HEK293 (cell line): ENCODE data around the gene TYRO3.

ENCODE experiments used
- CTCF ChIA-PET: fragments of 350-600 bp; formaldehyde crosslinking; extraction: SDS; loops from one replicate; lab custom pipeline; 2021; ENCODE audit warnings: antibody characterized with exemption; lab: Yijun Ruan, JAX
- POLR2A ChIA-PET: fragments of 300-600 bp; formaldehyde crosslinking; extraction: SDS; loops from one replicate; lab custom pipeline; 2020; ENCODE audit warnings: antibody characterized with exemption, inconsistent platforms; lab: Yijun Ruan, JAX
- H3K27ac ChIP-seq: fragments of 200-500 bp; sonication (Bioruptor generic); 2 replicates; pipeline ENCODE4 v1.5.1; 2014; ENCODE audit warnings: low read depth, low read length, control low read depth, inconsistent platforms; ENCODE audit errors: extremely low read depth
- H3K36me3 ChIP-seq, 2 experiments: fragments of 200-500 bp in 1 of 2; sonication (Bioruptor generic) in 1 of 2; 1 replicate in 1 of 2; 2 replicates in 1 of 2; pipeline ENCODE4 v1.5.1; 2014 to 2017; ENCODE audit warnings: inconsistent platforms in 2 of 2, low read length in 2 of 2; ENCODE audit not compliant: control insufficient read depth in 2 of 2, insufficient read depth in 1 of 2
- H3K4me1 ChIP-seq: fragments of 200-500 bp; sonication (Bioruptor generic); 2 replicates; pipeline ENCODE4 v1.5.1; 2014; ENCODE audit warnings: mild to moderate bottlenecking, low read length, inconsistent platforms; ENCODE audit not compliant: control insufficient read depth, insufficient read depth
- H3K4me3 ChIP-seq: 2 replicates; pipeline ENCODE4 v1.5.1; 2011; ENCODE audit warnings: low read depth, mild to moderate bottlenecking, control low read depth, low read length, moderate library complexity
- H3K9me3 ChIP-seq: fragments of 200-500 bp; sonication (Bioruptor generic); 2 replicates; pipeline ENCODE4 v1.5.1; 2014; ENCODE audit warnings: low read depth, low read length, inconsistent platforms; ENCODE audit not compliant: control insufficient read depth, insufficient read depth
- GLI2 ChIP-seq: fragments of 450-650 bp; formaldehyde crosslinking; IDR thresholded peaks from 2 replicates; pipeline ENCODE4; 2017; ENCODE audit warnings: missing biosample characterization, missing genetic modification characterization, low read depth, borderline replicate concordance
- REPIN1 ChIP-seq: fragments of 450-650 bp; formaldehyde crosslinking; IDR thresholded peaks from 2 replicates; pipeline ENCODE4 v1.5.1; 2017; ENCODE audit warnings: missing biosample characterization, missing genetic modification characterization, low read depth
- ZNF112 ChIP-seq: fragments of 450-650 bp; formaldehyde crosslinking; IDR thresholded peaks from 2 replicates; pipeline ENCODE4 v1.5.0; 2017; ENCODE audit warnings: missing biosample characterization, missing genetic modification characterization
- ZNF202 ChIP-seq: fragments of 450-650 bp; formaldehyde crosslinking; IDR thresholded peaks from 2 replicates; pipeline ENCODE4 v1.5.1; 2016; ENCODE audit warnings: missing biosample characterization, missing genetic modification characterization, borderline replicate concordance
- ZNF529 ChIP-seq: fragments of 450-650 bp; formaldehyde crosslinking; IDR thresholded peaks from 2 replicates; pipeline ENCODE4 v1.5.1; 2017; ENCODE audit warnings: missing genetic modification characterization, missing biosample characterization; ENCODE audit not compliant: insufficient replicate concordance
- ZNF585B ChIP-seq: fragments of 450-650 bp; formaldehyde crosslinking; IDR thresholded peaks from 2 replicates; pipeline ENCODE4 v1.5.1; 2016; ENCODE audit warnings: missing biosample characterization, missing genetic modification characterization
- ZNF768 ChIP-seq: fragments of 450-650 bp; formaldehyde crosslinking; IDR thresholded peaks from 2 replicates; pipeline ENCODE4 v1.5.1; 2018; ENCODE audit warnings: missing biosample characterization, mild to moderate bottlenecking, missing genetic modification characterization
- ZNF785 ChIP-seq: fragments of 450-650 bp; formaldehyde crosslinking; IDR thresholded peaks from 2 replicates; pipeline ENCODE4 v1.5.1; 2016; ENCODE audit warnings: missing biosample characterization, missing genetic modification characterization
- TF ChIP-seq, protein P1 (sequence below): fragments of 450-650 bp; formaldehyde crosslinking; IDR thresholded peaks from 2 replicates; pipeline ENCODE4 v1.5.1; 2016; ENCODE audit warnings: missing biosample characterization, missing genetic modification characterization
- TF ChIP-seq, protein P2 (sequence below): fragments of 450-650 bp; formaldehyde crosslinking; IDR thresholded peaks from 2 replicates; pipeline ENCODE4 v1.5.1; 2016; ENCODE audit warnings: missing biosample characterization, missing genetic modification characterization, borderline replicate concordance
- TF ChIP-seq, protein P3 (sequence below): fragments of 450-650 bp; formaldehyde crosslinking; IDR thresholded peaks from 2 replicates; pipeline ENCODE4 v1.5.1; 2016; ENCODE audit warnings: missing biosample characterization, missing genetic modification characterization
- TF ChIP-seq, protein P4 (sequence below): fragments of 450-650 bp; formaldehyde crosslinking; IDR thresholded peaks from 2 replicates; pipeline ENCODE4 v1.5.1; 2016; ENCODE audit warnings: missing biosample characterization, missing genetic modification characterization
- TF ChIP-seq, protein P5 (sequence below): IDR thresholded peaks from 2 replicates; pipeline ENCODE4 v1.6.1; 2011; ENCODE audit warnings: mild to moderate bottlenecking, low read depth, low read length, borderline replicate concordance

TYRO3 gene

DNA sequence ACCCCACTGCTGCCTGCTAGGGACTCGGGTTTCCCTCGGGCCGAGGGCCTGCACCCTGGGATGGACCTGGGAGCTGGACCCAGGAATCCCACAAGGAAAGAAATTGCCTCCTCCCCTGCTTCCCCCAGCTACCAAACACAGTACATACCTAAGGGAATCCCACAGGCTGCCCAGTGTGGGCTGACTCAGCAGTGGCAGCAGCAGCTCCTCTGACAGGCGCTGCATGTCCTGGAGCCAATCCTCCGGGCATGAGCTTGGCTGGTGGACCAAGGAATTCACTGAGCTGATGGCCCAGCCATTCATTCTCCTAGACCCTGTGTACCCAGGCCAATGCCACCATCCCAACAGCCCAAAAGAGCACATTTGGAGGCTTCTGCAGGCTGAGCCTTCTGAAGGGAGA, 35.9 kb upstream of the TYRO3 start:
- ChIA-PET CTCF (no interaction called here), POLR2A (no interaction called here)
- Histone ChIP-seq H3K4me1 (no peaks in the 10 kb centered on the region), H3K36me3 (peaks cover 0 to 53% of the 10 kb centered on the region in 2 experiments; a peak in 2 of 3 replicates), H3K4me3 (no peak overlapping the region), H3K9me3 (no peaks in the 10 kb centered on the region), H3K27ac (no peak overlapping the region)
- TF ChIP-seq, protein P1, sequence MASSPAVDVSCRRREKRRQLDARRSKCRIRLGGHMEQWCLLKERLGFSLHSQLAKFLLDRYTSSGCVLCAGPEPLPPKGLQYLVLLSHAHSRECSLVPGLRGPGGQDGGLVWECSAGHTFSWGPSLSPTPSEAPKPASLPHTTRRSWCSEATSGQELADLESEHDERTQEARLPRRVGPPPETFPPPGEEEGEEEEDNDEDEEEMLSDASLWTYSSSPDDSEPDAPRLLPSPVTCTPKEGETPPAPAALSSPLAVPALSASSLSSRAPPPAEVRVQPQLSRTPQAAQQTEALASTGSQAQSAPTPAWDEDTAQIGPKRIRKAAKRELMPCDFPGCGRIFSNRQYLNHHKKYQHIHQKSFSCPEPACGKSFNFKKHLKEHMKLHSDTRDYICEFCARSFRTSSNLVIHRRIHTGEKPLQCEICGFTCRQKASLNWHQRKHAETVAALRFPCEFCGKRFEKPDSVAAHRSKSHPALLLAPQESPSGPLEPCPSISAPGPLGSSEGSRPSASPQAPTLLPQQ, result no peak
- TF ChIP-seq, protein P2, sequence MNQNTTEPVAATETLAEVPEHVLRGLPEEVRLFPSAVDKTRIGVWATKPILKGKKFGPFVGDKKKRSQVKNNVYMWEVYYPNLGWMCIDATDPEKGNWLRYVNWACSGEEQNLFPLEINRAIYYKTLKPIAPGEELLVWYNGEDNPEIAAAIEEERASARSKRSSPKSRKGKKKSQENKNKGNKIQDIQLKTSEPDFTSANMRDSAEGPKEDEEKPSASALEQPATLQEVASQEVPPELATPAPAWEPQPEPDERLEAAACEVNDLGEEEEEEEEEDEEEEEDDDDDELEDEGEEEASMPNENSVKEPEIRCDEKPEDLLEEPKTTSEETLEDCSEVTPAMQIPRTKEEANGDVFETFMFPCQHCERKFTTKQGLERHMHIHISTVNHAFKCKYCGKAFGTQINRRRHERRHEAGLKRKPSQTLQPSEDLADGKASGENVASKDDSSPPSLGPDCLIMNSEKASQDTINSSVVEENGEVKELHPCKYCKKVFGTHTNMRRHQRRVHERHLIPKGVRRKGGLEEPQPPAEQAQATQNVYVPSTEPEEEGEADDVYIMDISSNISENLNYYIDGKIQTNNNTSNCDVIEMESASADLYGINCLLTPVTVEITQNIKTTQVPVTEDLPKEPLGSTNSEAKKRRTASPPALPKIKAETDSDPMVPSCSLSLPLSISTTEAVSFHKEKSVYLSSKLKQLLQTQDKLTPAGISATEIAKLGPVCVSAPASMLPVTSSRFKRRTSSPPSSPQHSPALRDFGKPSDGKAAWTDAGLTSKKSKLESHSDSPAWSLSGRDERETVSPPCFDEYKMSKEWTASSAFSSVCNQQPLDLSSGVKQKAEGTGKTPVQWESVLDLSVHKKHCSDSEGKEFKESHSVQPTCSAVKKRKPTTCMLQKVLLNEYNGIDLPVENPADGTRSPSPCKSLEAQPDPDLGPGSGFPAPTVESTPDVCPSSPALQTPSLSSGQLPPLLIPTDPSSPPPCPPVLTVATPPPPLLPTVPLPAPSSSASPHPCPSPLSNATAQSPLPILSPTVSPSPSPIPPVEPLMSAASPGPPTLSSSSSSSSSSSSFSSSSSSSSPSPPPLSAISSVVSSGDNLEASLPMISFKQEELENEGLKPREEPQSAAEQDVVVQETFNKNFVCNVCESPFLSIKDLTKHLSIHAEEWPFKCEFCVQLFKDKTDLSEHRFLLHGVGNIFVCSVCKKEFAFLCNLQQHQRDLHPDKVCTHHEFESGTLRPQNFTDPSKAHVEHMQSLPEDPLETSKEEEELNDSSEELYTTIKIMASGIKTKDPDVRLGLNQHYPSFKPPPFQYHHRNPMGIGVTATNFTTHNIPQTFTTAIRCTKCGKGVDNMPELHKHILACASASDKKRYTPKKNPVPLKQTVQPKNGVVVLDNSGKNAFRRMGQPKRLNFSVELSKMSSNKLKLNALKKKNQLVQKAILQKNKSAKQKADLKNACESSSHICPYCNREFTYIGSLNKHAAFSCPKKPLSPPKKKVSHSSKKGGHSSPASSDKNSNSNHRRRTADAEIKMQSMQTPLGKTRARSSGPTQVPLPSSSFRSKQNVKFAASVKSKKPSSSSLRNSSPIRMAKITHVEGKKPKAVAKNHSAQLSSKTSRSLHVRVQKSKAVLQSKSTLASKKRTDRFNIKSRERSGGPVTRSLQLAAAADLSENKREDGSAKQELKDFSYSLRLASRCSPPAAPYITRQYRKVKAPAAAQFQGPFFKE (tag by site-specific recombination), result no peak
- TF ChIP-seq ZNF785 (tag by site-specific recombination), result no peak

DNA sequence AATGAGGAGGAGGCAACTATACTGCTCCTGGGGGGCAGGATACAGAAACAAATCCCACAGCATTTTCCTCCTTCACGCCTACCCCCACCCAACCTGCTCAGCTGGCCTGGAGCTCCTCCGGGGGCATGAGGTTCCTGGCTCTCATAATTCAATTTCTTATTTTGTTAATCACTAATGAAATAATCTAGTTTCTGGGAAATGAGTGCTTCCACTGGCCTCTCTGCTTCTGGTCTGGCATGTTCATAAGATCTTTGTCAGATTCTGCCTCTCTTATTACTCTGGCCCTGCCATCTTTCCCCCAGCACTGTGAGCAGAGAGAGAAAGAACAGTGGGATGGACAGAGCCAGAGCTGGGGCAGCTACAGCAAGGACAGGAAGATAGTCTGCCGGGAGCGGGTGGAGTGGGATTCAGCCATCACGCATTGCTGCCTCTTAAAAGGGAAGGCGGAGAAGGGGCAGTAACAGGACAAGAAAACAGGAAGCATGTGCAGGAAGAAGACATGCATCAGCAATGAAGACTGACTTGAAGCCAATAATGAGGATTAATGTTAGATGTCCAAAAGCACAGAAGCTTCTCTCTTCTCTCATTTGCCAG, 28.6 kb upstream of the TYRO3 start:
- TF ChIP-seq, protein P3, sequence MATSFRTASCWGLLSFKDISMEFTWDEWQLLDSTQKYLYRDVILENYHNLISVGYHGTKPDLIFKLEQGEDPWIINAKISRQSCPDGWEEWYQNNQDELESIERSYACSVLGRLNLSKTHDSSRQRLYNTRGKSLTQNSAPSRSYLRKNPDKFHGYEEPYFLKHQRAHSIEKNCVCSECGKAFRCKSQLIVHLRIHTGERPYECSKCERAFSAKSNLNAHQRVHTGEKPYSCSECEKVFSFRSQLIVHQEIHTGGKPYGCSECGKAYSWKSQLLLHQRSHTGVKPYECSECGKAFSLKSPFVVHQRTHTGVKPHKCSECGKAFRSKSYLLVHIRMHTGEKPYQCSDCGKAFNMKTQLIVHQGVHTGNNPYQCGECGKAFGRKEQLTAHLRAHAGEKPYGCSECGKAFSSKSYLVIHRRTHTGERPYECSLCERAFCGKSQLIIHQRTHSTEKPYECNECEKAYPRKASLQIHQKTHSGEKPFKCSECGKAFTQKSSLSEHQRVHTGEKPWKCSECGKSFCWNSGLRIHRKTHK, result no peak
- no peak for TF ChIP-seq ZNF585B
- TF ChIP-seq ZNF768 (tag by site-specific recombination), result no peak
- TF ChIP-seq, all 188 proteins: peak for 0
- ChIA-PET CTCF (no interaction called here), POLR2A (interaction anchor here (1.1 kb wide), 1 partner anchor 11 kb away, joined by 3 read pairs; no protein-coding TSS in a partner anchor)

DNA sequence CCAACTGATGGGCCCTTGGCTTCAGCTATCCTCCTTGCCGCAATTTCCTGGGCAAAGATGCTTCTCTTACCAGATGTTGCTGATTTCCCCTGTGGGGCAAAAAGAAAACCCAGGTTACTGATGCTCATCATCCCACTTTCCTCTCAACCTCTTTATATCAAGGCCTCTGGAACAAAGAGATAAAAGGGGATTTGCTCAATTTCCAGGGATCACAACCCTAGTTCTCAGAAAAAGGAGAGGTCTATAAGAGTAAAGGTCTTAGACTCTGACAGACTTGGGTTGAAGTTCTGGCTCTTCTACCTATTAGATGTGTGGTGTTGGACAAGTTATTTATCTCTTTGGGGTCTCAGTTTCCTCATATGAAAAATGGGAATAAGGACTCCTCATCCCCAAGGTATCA, 23.5 kb upstream of the TYRO3 start:
- no peaks in the 10 kb centered on the region for H3K4me1 ChIP-seq
- POLR2A ChIA-PET, result interaction anchor here (1.6 kb wide), 1 partner anchor 8 kb away, joined by 4 read pairs; the partner anchor contains the start of gene RPAP1
- H3K36me3 ChIP-seq, result peaks cover 8 to 44% of the 10 kb centered on the region in 2 experiments; a peak in 2 of 3 replicates
- CTCF ChIA-PET, result no interaction called here
- no peaks in the 10 kb centered on the region for H3K9me3 ChIP-seq
- no peak overlapping the region for H3K4me3 ChIP-seq
- H3K27ac ChIP-seq, result no peak overlapping the region
- TF ChIP-seq, protein P4, sequence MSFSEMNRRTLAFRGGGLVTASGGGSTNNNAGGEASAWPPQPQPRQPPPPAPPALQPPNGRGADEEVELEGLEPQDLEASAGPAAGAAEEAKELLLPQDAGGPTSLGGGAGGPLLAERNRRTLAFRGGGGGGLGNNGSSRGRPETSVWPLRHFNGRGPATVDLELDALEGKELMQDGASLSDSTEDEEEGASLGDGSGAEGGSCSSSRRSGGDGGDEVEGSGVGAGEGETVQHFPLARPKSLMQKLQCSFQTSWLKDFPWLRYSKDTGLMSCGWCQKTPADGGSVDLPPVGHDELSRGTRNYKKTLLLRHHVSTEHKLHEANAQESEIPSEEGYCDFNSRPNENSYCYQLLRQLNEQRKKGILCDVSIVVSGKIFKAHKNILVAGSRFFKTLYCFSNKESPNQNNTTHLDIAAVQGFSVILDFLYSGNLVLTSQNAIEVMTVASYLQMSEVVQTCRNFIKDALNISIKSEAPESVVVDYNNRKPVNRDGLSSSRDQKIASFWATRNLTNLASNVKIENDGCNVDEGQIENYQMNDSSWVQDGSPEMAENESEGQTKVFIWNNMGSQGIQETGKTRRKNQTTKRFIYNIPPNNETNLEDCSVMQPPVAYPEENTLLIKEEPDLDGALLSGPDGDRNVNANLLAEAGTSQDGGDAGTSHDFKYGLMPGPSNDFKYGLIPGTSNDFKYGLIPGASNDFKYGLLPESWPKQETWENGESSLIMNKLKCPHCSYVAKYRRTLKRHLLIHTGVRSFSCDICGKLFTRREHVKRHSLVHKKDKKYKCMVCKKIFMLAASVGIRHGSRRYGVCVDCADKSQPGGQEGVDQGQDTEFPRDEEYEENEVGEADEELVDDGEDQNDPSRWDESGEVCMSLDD (tag by site-specific recombination), result no peak
- TF ChIP-seq ZNF202 (no peak), REPIN1 (tag by site-specific recombination) (no peak), GLI2 (tag by site-specific recombination) (no peak), ZNF112 (tag by site-specific recombination) (no peak), ZNF529 (no peak)
- TF ChIP-seq, protein P5, sequence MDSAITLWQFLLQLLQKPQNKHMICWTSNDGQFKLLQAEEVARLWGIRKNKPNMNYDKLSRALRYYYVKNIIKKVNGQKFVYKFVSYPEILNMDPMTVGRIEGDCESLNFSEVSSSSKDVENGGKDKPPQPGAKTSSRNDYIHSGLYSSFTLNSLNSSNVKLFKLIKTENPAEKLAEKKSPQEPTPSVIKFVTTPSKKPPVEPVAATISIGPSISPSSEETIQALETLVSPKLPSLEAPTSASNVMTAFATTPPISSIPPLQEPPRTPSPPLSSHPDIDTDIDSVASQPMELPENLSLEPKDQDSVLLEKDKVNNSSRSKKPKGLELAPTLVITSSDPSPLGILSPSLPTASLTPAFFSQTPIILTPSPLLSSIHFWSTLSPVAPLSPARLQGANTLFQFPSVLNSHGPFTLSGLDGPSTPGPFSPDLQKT, result no peak

More for the DNA sequence above, 28.6 kb upstream of the TYRO3 start:
- no peak overlapping the region for H3K4me3 ChIP-seq
- peaks cover 8 to 75% of the 10 kb centered on the region in 2 experiments; a peak in 2 of 3 replicates for H3K36me3 ChIP-seq
- no peaks in the 10 kb centered on the region for H3K4me1 ChIP-seq
- no peaks in the 10 kb centered on the region for H3K9me3 ChIP-seq
- H3K27ac ChIP-seq, result no peak overlapping the region
